OCI-LY1 (cell line): Measurements from ENCODE around the gene FUT1.

Source experiments
- H2AFZ ChIP-seq: fragments of 200-600 bp; sonication (generic), shearing (Covaris generic); 2 replicates; pipeline ENCODE4 v1.6.0; 2014; ENCODE audit warnings: antibody characterized with exemption, mild to moderate bottlenecking, low read length
- H3F3A ChIP-seq: fragments of 200-600 bp; sonication (generic), shearing (Covaris generic); 2 replicates; pipeline ENCODE4 v1.6.0; 2014; ENCODE audit warnings: mild to moderate bottlenecking, antibody characterized with exemption, low read length, moderate library complexity; ENCODE audit not compliant: insufficient read depth
- H3K27ac ChIP-seq: fragments of 200-600 bp; sonication (generic); 2 replicates; pipeline ENCODE4 v1.5.1; 2014; ENCODE audit warnings: low read length, mixed run types, mild to moderate bottlenecking, low read depth; ENCODE audit not compliant: poor library complexity, severe bottlenecking
- H3K27me3 ChIP-seq: fragments of 200-600 bp; sonication (generic); 2 replicates; pipeline ENCODE4 v1.6.0; 2014; ENCODE audit warnings: antibody characterized with exemption, mild to moderate bottlenecking, low read length, moderate library complexity; ENCODE audit not compliant: insufficient read depth
- H3K36me3 ChIP-seq: fragments of 200-600 bp; sonication (generic); 2 replicates; pipeline ENCODE4 v1.6.1; 2014; ENCODE audit warnings: mild to moderate bottlenecking, antibody characterized with exemption, low read length, moderate library complexity, mixed read lengths; ENCODE audit not compliant: insufficient read depth
- H3K4me1 ChIP-seq: fragments of 200-600 bp; sonication (generic); 2 replicates; pipeline ENCODE4 v1.5.1; 2014; ENCODE audit warnings: mild to moderate bottlenecking, low read length, moderate library complexity; ENCODE audit not compliant: insufficient read depth, severe bottlenecking
- H3K4me2 ChIP-seq: fragments of 200-600 bp; sonication (generic), shearing (Covaris generic); 2 replicates; pipeline ENCODE4 v1.6.1; 2014; ENCODE audit warnings: low read length
- H3K4me3 ChIP-seq: fragments of 200-600 bp; sonication (generic); 2 replicates; pipeline ENCODE4 v1.5.1; 2014; ENCODE audit warnings: low read length, low read depth, mild to moderate bottlenecking, mixed read lengths; ENCODE audit not compliant: poor library complexity, severe bottlenecking
- H3K79me2 ChIP-seq: fragments of 200-600 bp; shearing (Covaris generic); 2 replicates; pipeline ENCODE4 v1.6.1; 2016; ENCODE audit warnings: mixed run types, low read length, mixed read lengths; ENCODE audit not compliant: insufficient read depth
- H3K9ac ChIP-seq: fragments of 200-600 bp; sonication (generic), shearing (Covaris generic); 2 replicates; pipeline ENCODE4 v1.6.1; 2014; ENCODE audit warnings: mild to moderate bottlenecking, low read length, mixed read lengths
- H3K9me2 ChIP-seq: fragments of 200-600 bp; sonication (generic), shearing (Covaris generic); 2 replicates; pipeline ENCODE4 v1.6.1; 2014; ENCODE audit warnings: low read depth, mild to moderate bottlenecking, low read length, mixed read lengths
- H3K9me3 ChIP-seq: fragments of 200-600 bp; shearing (Covaris generic); 2 replicates; pipeline ENCODE4 v1.6.1; 2014; ENCODE audit warnings: low read length, mixed read lengths
- H4K20me1 ChIP-seq: fragments of 200-600 bp; sonication (generic), shearing (Covaris generic); 2 replicates; pipeline ENCODE4 v1.6.0; 2016; ENCODE audit warnings: mild to moderate bottlenecking, low read length; ENCODE audit not compliant: insufficient read depth
- CTCF ChIP-seq: fragments of 200-600 bp; sonication (generic), shearing (Covaris generic); IDR thresholded peaks from 2 replicates; pipeline ENCODE4 v1.5.1; 2017; ENCODE audit warnings: mild to moderate bottlenecking, antibody characterized with exemption, low read length, moderate library complexity, mixed read lengths
- EZH2 ChIP-seq: fragments of 200-600 bp; sonication (generic), shearing (Covaris generic); IDR thresholded peaks from 2 replicates; pipeline ENCODE4 v1.8.0; 2017; ENCODE audit warnings: borderline replicate concordance, mixed run types, mild to moderate bottlenecking, antibody characterized with exemption, low read length, moderate library complexity, mixed read lengths

FUT1 gene

GRCh38 chr19:48777720-48778119, 25.3 kb upstream of the FUT1 start:
- H3F3A ChIP-seq = no peaks in the 10 kb centered on the region
- TF ChIP-seq CTCF = no peak
- no peak for TF ChIP-seq EZH2
- no peak overlapping the region for H3K27ac ChIP-seq
- H3K4me3 ChIP-seq = no peak overlapping the region
- H3K9me2 ChIP-seq = no peaks in the 10 kb centered on the region
- no peaks in the 10 kb centered on the region for H3K36me3 ChIP-seq
- no peak overlapping the region for H3K9ac ChIP-seq
- no peaks in the 10 kb centered on the region for H3K9me3 ChIP-seq
- H4K20me1 ChIP-seq = no peaks in the 10 kb centered on the region
- no peaks in the 10 kb centered on the region for H3K79me2 ChIP-seq
- H3K4me2 ChIP-seq = no peak overlapping the region
- peaks cover 9% of the 10 kb centered on the region; the same call in 1 of the 2 replicates for H3K27me3 ChIP-seq
- H3K4me1 ChIP-seq = no peaks in the 10 kb centered on the region
- H2AFZ ChIP-seq = no peak overlapping the region

- H3K9ac ChIP-seq = no peak overlapping the region
- H4K20me1 ChIP-seq = no peaks in the 10 kb centered on the region
- no peak overlapping the region for H2AFZ ChIP-seq
- no peaks in the 10 kb centered on the region for H3K4me1 ChIP-seq
- TF ChIP-seq CTCF (no peak), EZH2 (no peak)
- H3K9me3 ChIP-seq = no peaks in the 10 kb centered on the region
- H3F3A ChIP-seq = no peaks in the 10 kb centered on the region
- H3K4me3 ChIP-seq = no peak overlapping the region
- no peaks in the 10 kb centered on the region for H3K36me3 ChIP-seq
- H3K79me2 ChIP-seq = no peaks in the 10 kb centered on the region
- H3K4me2 ChIP-seq = no peak overlapping the region
- H3K9me2 ChIP-seq = no peaks in the 10 kb centered on the region
- peaks cover 9% of the 10 kb centered on the region; the same call in 1 of the 2 replicates for H3K27me3 ChIP-seq
- no peak overlapping the region for H3K27ac ChIP-seq
These were observed 24.7 kb upstream of the FUT1 start for GRCh38 chr19:48777139-48777538.

- no peak overlapping the region for H3K4me3 ChIP-seq
- H3K79me2 ChIP-seq = no peaks in the 10 kb centered on the region
- no peaks in the 10 kb centered on the region for H3K9me2 ChIP-seq
- no peak overlapping the region for H3K9ac ChIP-seq
- H3F3A ChIP-seq = no peaks in the 10 kb centered on the region
- TF ChIP-seq CTCF (no peak), EZH2 (no peak)
- H3K4me1 ChIP-seq = no peaks in the 10 kb centered on the region
- H2AFZ ChIP-seq = no peak overlapping the region
- no peak overlapping the region for H3K27ac ChIP-seq
- H3K4me2 ChIP-seq = no peak overlapping the region
- H4K20me1 ChIP-seq = no peaks in the 10 kb centered on the region
- no peaks in the 10 kb centered on the region; the same call in 1 of the 2 replicates for H3K27me3 ChIP-seq
- H3K36me3 ChIP-seq = no peaks in the 10 kb centered on the region
- H3K9me3 ChIP-seq = no peaks in the 10 kb centered on the region
These were observed 20.1 kb upstream of the FUT1 start for GRCh38 chr19:48772503-48772953.
